ENCODE data around the gene SELENON.

SELENON gene

DNA sequence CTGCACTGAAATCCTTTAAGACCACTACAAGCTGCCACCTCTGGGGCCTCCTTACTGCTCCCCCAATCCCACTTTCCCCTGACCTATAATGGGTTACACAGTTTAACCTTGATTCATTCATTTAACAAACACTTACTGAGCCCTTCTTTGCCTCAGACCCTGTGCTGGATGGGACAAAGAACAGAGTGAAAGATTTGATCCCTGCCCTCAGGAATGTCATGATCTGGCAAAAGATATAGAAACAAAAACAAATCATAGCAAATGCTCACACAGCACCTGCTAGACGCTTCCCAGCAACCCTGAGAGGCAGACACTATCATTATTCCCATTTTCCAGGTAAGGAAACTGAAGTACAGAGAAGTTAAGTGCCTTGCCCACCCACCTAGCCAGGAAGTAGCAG lies 66.3 kb downstream of the SELENON start:
- DNase-seq: no peak

DNA sequence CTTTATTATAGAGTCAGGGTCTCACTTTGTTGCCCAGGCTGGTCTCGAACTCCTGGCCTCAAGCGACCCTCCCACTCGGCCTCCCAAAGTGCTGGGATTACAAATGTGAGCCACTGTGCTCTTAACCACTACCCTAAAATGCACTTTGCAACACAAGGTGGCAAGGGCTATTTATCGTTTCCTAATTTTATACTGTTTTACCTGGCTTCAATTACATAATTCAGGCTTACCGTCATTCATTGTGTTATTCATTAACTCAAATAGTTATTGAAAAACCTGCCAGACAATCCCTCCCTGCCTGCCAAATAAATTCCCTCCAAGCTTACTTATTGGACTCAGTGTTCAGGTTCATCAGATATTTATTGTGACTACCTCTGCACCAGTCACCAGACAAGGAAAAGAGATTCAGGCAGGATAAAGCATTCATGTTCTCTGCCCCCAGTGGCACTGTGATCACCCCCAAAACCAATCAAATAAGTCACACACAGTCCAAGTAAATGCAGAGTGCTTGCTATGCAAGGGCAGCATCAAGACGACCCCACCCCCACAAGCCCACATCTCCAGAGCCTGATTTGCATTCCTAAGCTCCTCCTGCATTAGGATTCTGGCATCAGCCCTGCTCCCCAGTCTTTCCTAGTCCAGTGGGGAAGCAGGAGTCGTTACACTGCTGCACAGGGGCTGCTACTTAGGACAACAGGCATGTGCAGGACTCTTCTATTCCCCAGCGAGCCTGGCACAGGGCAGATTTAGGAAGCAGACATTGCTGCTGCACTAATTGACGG lies 67.4 kb downstream of the SELENON start:
- no peak for DNase-seq

All from effector CD8-positive, alpha-beta T cell (primary cell).